Activated naive CD8-positive, alpha-beta T cell treated with anti-CD3 and anti-CD28 coated beads for 36 hours (primary cell): Measurements from ENCODE around the gene SAMD4B. TPM values are rescaled to one million over a fixed set of nuclear protein-coding genes. Genes with fewer than 3 reads are reported as not detected.

Experiments used
- DNase-seq: peaks from one replicate; pipeline ENCODE4 v3.0.0; 2021
- H3K27ac Mint-ChIP-seq: one replicate; pipeline ENCODE4 v1.8.0; 2022; ENCODE audit warnings: mild to moderate bottlenecking, moderate library complexity, mixed read lengths
- H3K27me3 Mint-ChIP-seq: one replicate; pipeline ENCODE4 v1.8.0; 2022; ENCODE audit warnings: mild to moderate bottlenecking, mixed read lengths
- H3K36me3 Mint-ChIP-seq: one replicate; pipeline ENCODE4 v1.8.0; 2021; ENCODE audit warnings: mild to moderate bottlenecking, mixed read lengths
- H3K4me1 Mint-ChIP-seq: one replicate; pipeline ENCODE4 v1.8.0; 2021; ENCODE audit warnings: mixed read lengths
- H3K4me3 Mint-ChIP-seq: one replicate; pipeline ENCODE4 v1.8.0; 2022; ENCODE audit warnings: mild to moderate bottlenecking, moderate library complexity, mixed read lengths
- H3K9me3 Mint-ChIP-seq: one replicate; pipeline ENCODE4 v1.8.0; 2022; ENCODE audit warnings: mixed read lengths
- total RNA-seq, 2 experiments: library from RNA; stranded (reverse); gene quantifications; one replicate each; pipeline ENCODE4 v1.2.3, GENCODE V29; 2021

Gene SAMD4B
- total RNA-seq, 2 experiments from 2014 or later: 36.2 to 36.5 TPM

DNA sequence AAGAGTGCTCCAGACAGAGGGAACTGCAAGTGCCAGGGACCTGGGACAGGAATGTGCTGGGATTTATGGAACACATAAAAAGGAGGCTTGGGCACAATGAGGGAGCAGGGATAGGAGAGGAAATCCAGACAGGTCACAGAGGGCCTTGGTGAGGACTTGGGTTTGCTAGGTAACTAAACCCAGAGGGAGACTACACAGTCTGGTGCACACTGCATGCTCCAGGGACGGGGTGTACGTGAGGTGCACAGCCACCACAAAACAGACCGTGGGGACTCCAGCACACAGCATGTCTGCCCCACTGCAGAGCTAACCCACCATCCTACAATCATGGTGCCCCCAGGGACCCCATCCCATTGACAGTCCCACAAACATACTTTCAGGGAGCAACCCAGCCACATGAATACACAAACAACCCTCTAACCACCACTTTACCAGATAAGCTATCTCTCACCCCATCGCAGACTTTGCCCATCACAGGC, 58.9 kb downstream of the SAMD4B start:
- peak overlapping the region; percentile 83 for H3K4me3 Mint-ChIP-seq
- H3K27me3 Mint-ChIP-seq: no peaks in the 10 kb centered on the region
- peaks cover 13% of the 10 kb centered on the region for H3K36me3 Mint-ChIP-seq
- DNase-seq: no peak
- peaks cover 62% of the 10 kb centered on the region for H3K4me1 Mint-ChIP-seq
- peak overlapping the region; percentile 97 for H3K27ac Mint-ChIP-seq
- H3K9me3 Mint-ChIP-seq: peaks cover 1% of the 10 kb centered on the region

DNA sequence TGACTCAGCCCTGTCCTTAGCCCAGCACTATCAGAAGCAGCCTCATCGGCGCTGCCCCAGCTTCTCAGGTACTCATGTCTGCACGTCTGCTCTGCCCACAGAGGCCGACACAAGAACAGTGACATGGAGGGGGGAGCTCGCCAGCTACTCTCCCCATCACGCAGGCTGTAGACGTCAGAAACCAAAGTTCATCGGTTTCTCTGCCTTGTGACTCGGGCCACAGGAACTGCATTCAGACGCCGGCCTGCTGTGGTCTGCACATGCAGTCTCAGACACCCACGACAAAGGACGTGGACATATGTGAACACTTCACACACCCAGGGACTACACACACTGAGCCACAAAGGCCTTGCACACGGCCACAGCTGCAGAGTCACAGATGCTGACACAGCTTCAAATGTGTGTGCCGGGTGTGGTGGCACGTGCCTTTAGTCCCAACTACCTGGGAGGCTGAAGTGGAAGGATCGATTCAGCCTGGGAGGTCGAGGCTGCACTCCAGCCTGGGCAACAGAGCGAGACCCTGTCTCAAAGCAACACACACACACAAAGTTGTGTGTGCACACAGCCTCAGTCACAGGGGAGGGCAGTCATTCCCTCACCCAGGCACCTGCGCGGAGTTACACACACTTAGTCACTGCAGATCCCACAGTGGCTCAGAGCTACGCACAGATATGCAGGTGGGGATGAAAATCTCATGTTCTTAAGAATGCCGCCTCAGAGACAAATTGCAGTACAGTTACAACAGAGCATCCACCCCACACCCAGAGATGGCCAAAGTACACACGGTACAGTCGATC, 59.5 kb downstream of the SAMD4B start:
- peak; percentile 81 for DNase-seq
- Mint-ChIP-seq H3K36me3 (peaks cover 13% of the 10 kb centered on the region), H3K27ac (peak overlapping the region; percentile 97), H3K4me1 (peaks cover 64% of the 10 kb centered on the region), H3K9me3 (peaks cover 1% of the 10 kb centered on the region), H3K4me3 (peak overlapping the region; percentile 83), H3K27me3 (no peaks in the 10 kb centered on the region)

DNA sequence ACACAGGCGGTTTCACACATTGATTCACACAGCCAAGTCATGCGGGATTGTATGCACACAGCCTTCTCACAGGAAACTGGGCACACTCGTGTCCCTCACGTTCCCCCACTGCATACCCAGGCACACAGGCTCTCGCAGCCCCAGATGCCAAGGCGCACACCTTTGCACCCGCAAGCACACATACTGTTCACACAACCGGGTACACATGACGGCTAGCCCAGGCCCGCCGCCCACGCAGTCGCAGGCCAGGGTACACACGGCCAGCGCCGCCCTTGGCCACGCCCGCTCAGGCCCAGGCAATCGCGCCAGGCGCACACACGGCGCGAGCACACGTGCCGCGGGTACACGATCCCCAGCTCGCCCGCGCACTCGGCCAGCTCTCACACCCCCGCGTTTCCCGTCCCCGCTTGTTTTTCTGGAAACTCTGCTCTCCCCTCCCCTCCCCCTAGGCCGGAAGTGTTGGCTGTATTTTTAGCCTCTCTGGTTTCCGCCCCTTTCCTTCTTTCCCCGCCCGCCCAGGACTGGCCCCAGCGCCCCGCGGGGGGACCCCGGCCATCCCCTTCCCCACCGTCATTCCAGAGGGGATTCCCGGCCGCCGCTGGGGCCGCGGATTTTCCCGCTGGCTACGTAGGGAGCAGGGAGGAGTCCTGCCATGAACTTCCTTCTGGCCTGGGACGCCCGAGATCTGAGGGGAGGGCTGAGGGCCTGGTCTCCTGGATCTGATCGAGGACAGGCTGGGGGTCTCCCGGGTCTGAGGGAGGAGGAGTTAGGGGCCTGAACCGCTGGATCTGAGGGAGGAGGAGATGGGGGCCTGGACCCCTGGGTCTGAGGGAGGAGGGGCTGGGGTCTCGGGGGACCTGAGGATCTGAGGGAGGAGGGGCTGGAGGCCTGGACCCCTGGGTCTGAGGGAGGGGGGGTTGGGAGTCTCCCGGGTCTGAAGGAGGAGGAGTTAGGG, 60.4 kb downstream of the SAMD4B start:
- peak; percentile 83 for DNase-seq
- peak overlapping the region; percentile 83 for H3K4me3 Mint-ChIP-seq
- H3K36me3 Mint-ChIP-seq: peaks cover 17% of the 10 kb centered on the region
- H3K4me1 Mint-ChIP-seq: peaks cover 59% of the 10 kb centered on the region
- H3K27me3 Mint-ChIP-seq: no peaks in the 10 kb centered on the region
- H3K27ac Mint-ChIP-seq: peak overlapping the region; percentile 97
- H3K9me3 Mint-ChIP-seq: peaks cover 1% of the 10 kb centered on the region

DNA sequence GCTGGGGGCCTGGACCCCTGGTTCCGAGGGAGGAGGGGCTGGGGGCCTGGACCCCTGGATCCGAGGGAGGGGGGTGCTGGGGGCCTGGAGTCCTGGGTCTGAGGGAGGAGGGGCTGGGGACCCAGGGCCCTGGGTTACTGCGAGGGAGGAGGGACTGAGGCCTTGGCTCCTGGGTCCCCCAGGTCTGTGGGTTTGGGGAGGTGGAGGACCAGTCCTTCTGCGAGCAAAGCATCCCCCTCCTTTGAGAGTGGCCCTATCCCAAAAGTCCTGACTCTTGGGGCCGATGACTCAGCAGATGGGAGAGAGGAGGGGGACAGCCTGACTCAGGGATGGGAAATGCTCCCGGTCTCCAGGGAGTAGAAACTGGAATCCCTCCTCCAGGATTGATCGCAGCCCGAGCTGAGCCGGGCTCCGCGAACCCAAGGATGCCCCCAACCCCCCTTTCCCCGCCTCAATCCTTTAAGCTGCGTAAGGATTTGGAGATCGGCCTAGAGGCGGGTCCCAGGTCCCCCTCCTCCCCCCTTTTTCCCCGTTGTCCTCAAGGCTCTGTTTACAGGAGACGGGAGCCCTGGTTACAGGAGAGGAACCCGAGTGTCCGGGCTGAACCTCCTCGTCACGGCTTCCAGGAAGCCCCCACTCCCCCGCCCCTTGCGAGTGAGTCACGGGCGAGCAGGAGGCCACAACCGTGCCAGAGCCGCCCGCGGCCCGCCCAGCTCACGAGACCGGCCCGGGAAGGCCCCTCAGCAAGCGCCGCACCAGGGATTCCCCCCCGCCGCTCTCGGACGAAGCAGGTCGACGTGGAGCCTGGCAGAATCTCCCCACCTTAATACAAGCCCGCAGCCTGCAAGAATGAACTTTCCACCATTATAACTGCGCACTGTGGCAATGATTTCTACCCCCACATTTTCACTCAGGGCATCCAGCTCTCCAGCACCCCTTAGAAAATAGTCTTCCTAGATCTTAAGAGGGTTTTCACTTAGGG, 61.4 kb downstream of the SAMD4B start:
- Mint-ChIP-seq H3K4me3 (peak overlapping the region; percentile 83), H3K27ac (peak overlapping the region; percentile 97)

DNA sequence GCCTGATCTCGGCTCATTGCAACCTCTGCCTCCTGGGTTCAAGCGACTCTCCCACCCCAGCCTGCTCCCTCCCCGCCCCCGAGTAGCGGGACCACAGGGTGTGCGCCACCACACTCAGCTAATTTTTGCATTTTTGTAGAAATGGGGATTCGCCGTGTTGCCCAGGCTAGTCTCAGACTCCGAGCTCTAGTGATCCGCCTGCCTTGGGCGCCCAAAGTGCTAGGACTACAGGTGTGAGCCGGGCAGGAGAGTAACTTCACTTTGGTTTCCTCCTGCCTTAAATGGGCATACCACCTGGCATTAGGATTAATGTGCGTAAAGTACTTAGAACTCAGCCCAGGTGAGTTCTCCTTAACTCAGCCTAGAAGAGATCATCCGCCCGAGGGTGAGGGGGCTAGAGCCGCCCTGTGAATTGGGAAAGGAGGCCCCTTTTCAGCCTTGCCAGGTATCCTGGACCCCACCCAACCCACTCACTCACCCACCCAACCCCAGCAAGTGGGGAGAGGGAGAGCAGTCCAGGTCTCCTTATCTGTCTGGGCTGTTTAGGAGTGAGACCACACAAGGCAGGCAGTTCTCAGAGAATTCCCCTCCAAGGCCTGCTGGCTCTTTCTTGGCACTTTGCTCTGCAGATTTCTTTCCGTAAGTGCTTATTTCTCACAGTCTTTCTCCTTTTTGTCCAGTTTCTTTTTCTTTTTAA, 63.2 kb downstream of the SAMD4B start:
- Mint-ChIP-seq H3K36me3 (peaks cover 18% of the 10 kb centered on the region), H3K27me3 (no peaks in the 10 kb centered on the region), H3K4me3 (peak overlapping the region; percentile 82), H3K4me1 (peaks cover 51% of the 10 kb centered on the region), H3K27ac (peak overlapping the region; percentile 71), H3K9me3 (no peaks in the 10 kb centered on the region)
- no peak for DNase-seq

More for the DNA sequence above, 61.4 kb downstream of the SAMD4B start:
- peaks cover 1% of the 10 kb centered on the region for H3K9me3 Mint-ChIP-seq
- peaks cover 26% of the 10 kb centered on the region for H3K36me3 Mint-ChIP-seq
- peaks cover 54% of the 10 kb centered on the region for H3K4me1 Mint-ChIP-seq
- no peaks in the 10 kb centered on the region for H3K27me3 Mint-ChIP-seq
- peak; percentile 97 for DNase-seq

DNA sequence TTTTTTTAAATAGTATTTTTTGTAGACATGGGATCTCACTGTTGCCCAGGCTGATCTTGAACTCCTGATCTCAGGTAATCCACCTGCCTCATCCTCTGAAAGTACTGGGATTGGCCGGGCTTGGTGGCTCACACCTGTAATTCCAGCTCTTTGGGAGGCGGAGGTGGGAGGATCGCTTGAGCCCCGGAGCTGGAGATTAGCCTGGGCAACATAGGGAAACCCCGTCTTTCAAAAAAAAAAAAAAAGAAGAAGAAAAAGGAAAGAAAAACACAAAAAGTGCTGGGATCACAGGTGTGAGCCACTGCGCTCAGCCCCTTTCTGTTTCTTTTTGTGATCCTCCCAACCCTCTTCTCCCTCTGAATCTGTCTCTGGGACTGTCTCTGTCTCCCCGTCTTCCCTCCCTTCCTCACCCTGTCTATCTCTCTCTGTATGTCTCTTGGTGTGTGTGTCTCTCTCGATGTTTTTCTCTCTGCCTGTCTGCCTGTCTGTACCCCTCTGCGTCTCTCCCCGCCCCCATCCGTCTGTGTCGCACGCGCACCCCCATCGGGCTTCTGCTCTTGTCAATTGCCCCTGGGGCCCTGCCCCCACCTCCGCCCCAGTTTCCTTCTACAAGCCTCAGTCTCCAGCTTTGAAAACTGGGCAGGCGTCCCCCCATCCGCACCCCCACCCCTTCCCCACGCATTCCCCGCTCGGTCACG, 63.9 kb downstream of the SAMD4B start:
- Mint-ChIP-seq H3K4me1 (peaks cover 51% of the 10 kb centered on the region), H3K4me3 (peak overlapping the region; percentile 82), H3K27me3 (no peaks in the 10 kb centered on the region), H3K9me3 (no peaks in the 10 kb centered on the region), H3K27ac (peak overlapping the region; percentile 88), H3K36me3 (peaks cover 18% of the 10 kb centered on the region)
- peak; percentile 83 for DNase-seq

DNA sequence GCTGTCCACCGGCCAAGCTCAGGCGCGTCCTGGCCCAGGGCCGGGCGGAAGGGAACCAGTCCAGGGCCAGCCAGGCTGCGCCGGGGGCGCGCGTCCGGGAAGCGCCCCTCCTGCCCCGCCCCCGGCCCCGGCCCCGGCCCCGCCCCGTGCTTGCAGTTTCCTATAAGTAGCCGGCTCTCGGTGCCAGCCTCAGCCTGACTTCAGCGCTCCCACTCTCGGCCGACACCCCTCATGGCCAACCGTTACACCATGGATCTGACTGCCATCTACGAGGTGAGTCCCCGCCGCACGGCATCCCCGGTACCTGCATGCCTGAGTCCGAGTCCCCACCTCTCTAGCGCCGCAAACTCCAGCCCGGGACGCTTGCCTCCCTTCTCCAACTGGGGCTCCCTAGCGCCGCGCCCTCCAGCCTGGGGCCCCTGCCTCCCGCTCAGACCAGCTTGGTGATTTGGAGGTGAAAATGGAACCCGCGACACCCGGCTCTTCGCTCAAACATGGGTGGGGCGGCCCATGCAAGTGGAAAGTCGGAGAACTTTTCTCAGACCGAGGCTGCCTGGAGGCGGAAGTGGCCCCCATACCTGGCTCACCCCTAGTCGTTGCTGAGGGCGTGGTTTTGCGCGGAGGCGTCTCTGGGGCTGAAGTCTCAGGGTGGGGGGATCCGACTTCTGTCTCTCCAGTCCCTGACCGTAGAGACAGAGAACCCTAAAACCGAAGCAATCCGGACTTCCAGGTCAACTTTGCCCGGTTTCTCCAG, 64.6 kb downstream of the SAMD4B start, which contains the start of gene ZFP36:
Gene ZFP36, plus strand, starts transcription at position 192 of the 754 bp plus-strand sequence. Its CDS starts 58 bp downstream, at position 250.
- peaks cover 50% of the 10 kb centered on the region for H3K4me1 Mint-ChIP-seq
- H3K36me3 Mint-ChIP-seq: peaks cover 18% of the 10 kb centered on the region
- DNase-seq: peak; percentile 86
- H3K9me3 Mint-ChIP-seq: no peaks in the 10 kb centered on the region
- peak within 1 kb of the TSS; percentile 96 for H3K27ac Mint-ChIP-seq
- no peaks in the 10 kb centered on the region for H3K27me3 Mint-ChIP-seq
- peak within 1 kb of the TSS; percentile 95 for H3K4me3 Mint-ChIP-seq

DNA sequence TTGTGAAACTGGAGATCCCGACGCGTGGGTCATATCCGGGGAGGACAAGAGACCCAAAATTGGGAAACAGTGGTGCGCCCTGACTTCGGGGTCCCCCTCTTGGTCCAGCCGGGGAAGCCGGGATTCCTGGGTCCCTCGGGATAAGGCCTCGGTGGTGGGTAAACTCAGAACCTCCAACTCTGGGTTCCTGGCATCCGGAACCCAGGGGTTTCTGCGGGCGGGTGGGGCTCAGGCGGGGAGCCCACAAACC, 65.1 kb downstream of the SAMD4B start:
- Mint-ChIP-seq H3K9me3 (no peaks in the 10 kb centered on the region), H3K4me1 (peaks cover 49% of the 10 kb centered on the region), H3K27ac (peak overlapping the region; percentile 96), H3K27me3 (peaks cover 4% of the 10 kb centered on the region), H3K36me3 (peaks cover 18% of the 10 kb centered on the region), H3K4me3 (peak overlapping the region; percentile 95)
- no peak for DNase-seq

DNA sequence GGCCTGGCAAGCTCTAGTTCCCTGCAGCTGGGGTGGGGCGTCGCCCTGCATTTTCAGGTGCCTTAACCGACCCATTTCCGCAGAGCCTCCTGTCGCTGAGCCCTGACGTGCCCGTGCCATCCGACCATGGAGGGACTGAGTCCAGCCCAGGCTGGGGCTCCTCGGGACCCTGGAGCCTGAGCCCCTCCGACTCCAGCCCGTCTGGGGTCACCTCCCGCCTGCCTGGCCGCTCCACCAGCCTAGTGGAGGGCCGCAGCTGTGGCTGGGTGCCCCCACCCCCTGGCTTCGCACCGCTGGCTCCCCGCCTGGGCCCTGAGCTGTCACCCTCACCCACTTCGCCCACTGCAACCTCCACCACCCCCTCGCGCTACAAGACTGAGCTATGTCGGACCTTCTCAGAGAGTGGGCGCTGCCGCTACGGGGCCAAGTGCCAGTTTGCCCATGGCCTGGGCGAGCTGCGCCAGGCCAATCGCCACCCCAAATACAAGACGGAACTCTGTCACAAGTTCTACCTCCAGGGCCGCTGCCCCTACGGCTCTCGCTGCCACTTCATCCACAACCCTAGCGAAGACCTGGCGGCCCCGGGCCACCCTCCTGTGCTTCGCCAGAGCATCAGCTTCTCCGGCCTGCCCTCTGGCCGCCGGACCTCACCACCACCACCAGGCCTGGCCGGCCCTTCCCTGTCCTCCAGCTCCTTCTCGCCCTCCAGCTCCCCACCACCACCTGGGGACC, 65.6 kb downstream of the SAMD4B start:
- Mint-ChIP-seq H3K27me3 (peaks cover 4% of the 10 kb centered on the region), H3K36me3 (peaks cover 18% of the 10 kb centered on the region), H3K4me3 (peak overlapping the region; percentile 95), H3K27ac (peak overlapping the region; percentile 96), H3K9me3 (no peaks in the 10 kb centered on the region), H3K4me1 (peaks cover 46% of the 10 kb centered on the region)
- DNase-seq: peak; percentile 71

DNA sequence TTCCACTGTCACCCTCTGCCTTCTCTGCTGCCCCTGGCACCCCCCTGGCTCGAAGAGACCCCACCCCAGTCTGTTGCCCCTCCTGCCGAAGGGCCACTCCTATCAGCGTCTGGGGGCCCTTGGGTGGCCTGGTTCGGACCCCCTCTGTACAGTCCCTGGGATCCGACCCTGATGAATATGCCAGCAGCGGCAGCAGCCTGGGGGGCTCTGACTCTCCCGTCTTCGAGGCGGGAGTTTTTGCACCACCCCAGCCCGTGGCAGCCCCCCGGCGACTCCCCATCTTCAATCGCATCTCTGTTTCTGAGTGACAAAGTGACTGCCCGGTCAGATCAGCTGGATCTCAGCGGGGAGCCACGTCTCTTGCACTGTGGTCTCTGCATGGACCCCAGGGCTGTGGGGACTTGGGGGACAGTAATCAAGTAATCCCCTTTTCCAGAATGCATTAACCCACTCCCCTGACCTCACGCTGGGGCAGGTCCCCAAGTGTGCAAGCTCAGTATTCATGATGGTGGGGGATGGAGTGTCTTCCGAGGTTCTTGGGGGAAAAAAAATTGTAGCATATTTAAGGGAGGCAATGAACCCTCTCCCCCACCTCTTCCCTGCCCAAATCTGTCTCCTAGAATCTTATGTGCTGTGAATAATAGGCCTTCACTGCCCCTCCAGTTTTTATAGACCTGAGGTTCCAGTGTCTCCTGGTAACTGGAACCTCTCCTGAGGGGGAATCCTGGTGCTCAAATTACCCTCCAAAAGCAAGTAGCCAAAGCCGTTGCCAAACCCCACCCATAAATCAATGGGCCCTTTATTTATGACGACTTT, 66.4 kb downstream of the SAMD4B start:
- Mint-ChIP-seq H3K27ac (peak overlapping the region; percentile 96), H3K4me3 (peak overlapping the region; percentile 95), H3K36me3 (peaks cover 18% of the 10 kb centered on the region), H3K9me3 (no peaks in the 10 kb centered on the region), H3K4me1 (peaks cover 46% of the 10 kb centered on the region), H3K27me3 (peaks cover 4% of the 10 kb centered on the region)
- no peak for DNase-seq

DNA sequence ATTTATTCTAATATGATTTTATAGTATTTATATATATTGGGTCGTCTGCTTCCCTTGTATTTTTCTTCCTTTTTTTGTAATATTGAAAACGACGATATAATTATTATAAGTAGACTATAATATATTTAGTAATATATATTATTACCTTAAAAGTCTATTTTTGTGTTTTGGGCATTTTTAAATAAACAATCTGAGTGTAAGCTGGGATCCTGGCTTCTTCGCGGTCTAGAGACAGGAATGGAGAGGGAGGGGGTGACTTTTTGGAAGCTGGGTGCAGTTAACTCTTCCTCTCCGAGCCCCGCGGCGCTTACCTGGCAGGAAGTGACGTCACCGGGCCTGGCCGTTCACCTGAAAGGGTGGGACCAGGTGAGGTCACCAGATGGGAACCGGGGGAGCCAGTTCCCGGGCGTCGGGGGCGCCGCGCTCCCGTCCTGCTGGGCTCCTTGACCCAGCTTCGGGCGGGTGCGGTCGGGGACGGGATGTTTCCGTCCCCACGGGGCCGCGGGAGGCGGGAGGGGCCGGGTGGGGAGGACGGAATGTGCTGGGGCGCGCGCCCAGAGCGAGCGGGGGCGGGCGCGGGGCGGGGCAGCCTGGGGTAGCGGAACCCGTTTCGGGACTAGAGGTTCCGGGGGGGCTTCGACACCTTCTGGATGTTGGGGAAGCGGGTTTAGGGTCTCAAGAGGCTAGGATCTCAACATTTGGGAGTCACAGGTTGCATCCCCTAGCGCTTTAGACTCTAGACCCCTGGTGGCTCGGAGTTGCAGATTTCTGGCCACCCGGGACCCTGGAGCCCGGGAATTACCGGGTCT, 67.2 kb downstream of the SAMD4B start:
- Mint-ChIP-seq H3K36me3 (peaks cover 18% of the 10 kb centered on the region), H3K27ac (peak overlapping the region; percentile 93), H3K9me3 (no peaks in the 10 kb centered on the region), H3K4me1 (peaks cover 46% of the 10 kb centered on the region), H3K4me3 (peak overlapping the region; percentile 95), H3K27me3 (peaks cover 4% of the 10 kb centered on the region)
- peak; percentile 77 for DNase-seq
